A673 (cell line): Measurements from ENCODE around the gene NUDT4B. TPM values are rescaled to one million over a fixed set of nuclear protein-coding genes. Genes with fewer than 3 reads are reported as not detected.
"Not testable (repeated sequence)": the region's sequence is repeated elsewhere in the genome, so short reads cannot be mapped to it uniquely, and the experiment has no call there.

ENCODE experiments used
- BruUV-seq: library from RNA; stranded (reverse); fragments of 400-500 nt; replicated peaks from 2 replicates; lab custom pipeline; 2021; lab: Mats Ljungman, UMichigan
- CTCF ChIA-PET: fragments of 300-600 bp; sonication (Branson Sonifier 250); formaldehyde crosslinking; loops from one replicate; lab custom pipeline; 2022; ENCODE audit warnings: antibody characterized with exemption; lab: Charles Lee
- POLR2A ChIA-PET: fragments of 300-600 bp; sonication (Branson Sonifier 250); formaldehyde crosslinking; loops from one replicate; lab custom pipeline; 2022; ENCODE audit warnings: antibody characterized with exemption; ENCODE audit not compliant: low non-redundant PET; lab: Charles Lee
- DNase-seq: peaks from one replicate; pipeline ENCODE4 v3.0.0-alpha.2; 2015; ENCODE audit warnings: low spot score
- H3K27ac ChIP-seq: fragments of 200-600 bp; sonication (generic); 2 replicates; pipeline ENCODE4 v1.5.1; 2016; ENCODE audit warnings: mixed run types, low read depth, mild to moderate bottlenecking, mixed read lengths, antibody characterized with exemption, low read length; ENCODE audit not compliant: poor library complexity, severe bottlenecking
- H3K27me3 ChIP-seq: fragments of 200-600 bp; sonication (generic); replicated peaks from 2 replicates; pipeline ENCODE4 v1.6.1; 2017; ENCODE audit warnings: mixed run types, low read depth, mild to moderate bottlenecking, mixed read lengths, antibody characterized with exemption, low read length; ENCODE audit not compliant: insufficient read depth, poor library complexity
- H3K36me3 ChIP-seq: fragments of 200-600 bp; sonication (generic); 2 replicates; pipeline ENCODE4 v1.6.1; 2016; ENCODE audit warnings: mixed run types, mild to moderate bottlenecking, mixed read lengths, antibody characterized with exemption, low read length; ENCODE audit not compliant: insufficient read depth, poor library complexity, severe bottlenecking
- H3K4me1 ChIP-seq: fragments of 200-600 bp; sonication (generic); 2 replicates; pipeline ENCODE4 v1.6.1; 2017; ENCODE audit warnings: mixed run types, mild to moderate bottlenecking, mixed read lengths, antibody characterized with exemption, low read length; ENCODE audit not compliant: insufficient read depth, poor library complexity, severe bottlenecking
- H3K4me3 ChIP-seq: fragments of 200-600 bp; sonication (generic); 2 replicates; pipeline ENCODE4 v1.5.1; 2016; ENCODE audit warnings: low read depth, mixed run types, mild to moderate bottlenecking, mixed read lengths, low read length; ENCODE audit not compliant: poor library complexity, severe bottlenecking
- H3K9me3 ChIP-seq: fragments of 200-600 bp; sonication (generic); 2 replicates; pipeline ENCODE4 v1.6.1; 2016; ENCODE audit warnings: mixed run types, low read depth, mild to moderate bottlenecking, mixed read lengths, antibody characterized with exemption, low read length; ENCODE audit not compliant: poor library complexity, severe bottlenecking
- intact Hi-C: fragments of 100-400 bp; cut with micrococcal nuclease; formaldehyde crosslinking; loops from one replicate; pipeline ENCODE4 v1.10.0; 2022; ENCODE audit not compliant: unreplicated experiment
- total RNA-seq: library from RNA; stranded (reverse); gene quantifications from 2 replicates; pipeline ENCODE4 v1.2.3, GENCODE V29; 2021

NUDT4B gene
- total RNA-seq, 1 experiment from 2014 or later: not detected

- H3K27me3 ChIP-seq, H3K4me1 ChIP-seq, H3K27ac ChIP-seq, CTCF ChIA-PET, H3K4me3 ChIP-seq, BruUV-seq, DNase-seq, intact Hi-C loops, H3K9me3 ChIP-seq, POLR2A ChIA-PET, H3K36me3 ChIP-seq: not testable (repeated sequence)
Observed at GRCh38 chr1:148710772-148711523, 37.6 kb upstream of the NUDT4B start.

DNA sequence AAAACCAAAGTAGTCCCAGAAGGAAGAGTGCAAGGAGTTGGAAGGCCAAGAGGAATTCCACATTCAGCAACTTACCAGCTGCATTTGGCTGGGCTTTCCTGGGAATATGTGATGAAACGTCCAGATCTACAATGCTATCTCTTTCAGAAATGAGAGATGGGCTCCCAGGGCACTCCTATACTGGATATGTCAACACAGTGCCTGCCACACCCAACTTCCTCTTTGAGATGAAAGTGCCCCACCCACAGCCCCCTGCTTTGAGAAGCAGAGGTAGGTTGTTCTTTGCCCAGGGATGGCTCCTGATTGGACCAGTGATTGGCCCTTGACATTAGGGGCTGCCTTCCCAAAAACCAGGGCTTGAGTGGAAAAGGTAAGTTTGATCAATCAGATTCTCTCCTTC is 36.2 kb upstream of the NUDT4B start:
- H3K4me3 ChIP-seq, H3K4me1 ChIP-seq, POLR2A ChIA-PET, H3K27ac ChIP-seq, intact Hi-C loops, CTCF ChIA-PET, H3K9me3 ChIP-seq, BruUV-seq, DNase-seq, H3K36me3 ChIP-seq, H3K27me3 ChIP-seq: not testable (repeated sequence)

GRCh38 chr1:148715518-148715917 is 33.1 kb upstream of the NUDT4B start:
- DNase-seq, intact Hi-C loops: not testable (repeated sequence)

GRCh38 chr1:148716966-148717520 is 31.5 kb upstream of the NUDT4B start:
- CTCF ChIA-PET, H3K27me3 ChIP-seq, H3K9me3 ChIP-seq, H3K36me3 ChIP-seq, H3K4me1 ChIP-seq, POLR2A ChIA-PET, H3K4me3 ChIP-seq, H3K27ac ChIP-seq, DNase-seq, intact Hi-C loops, BruUV-seq: not testable (repeated sequence)

More at GRCh38 chr1:148715518-148715917, 33.1 kb upstream of the NUDT4B start:
- H3K36me3 ChIP-seq, H3K9me3 ChIP-seq, H3K4me3 ChIP-seq, POLR2A ChIA-PET, H3K4me1 ChIP-seq, H3K27ac ChIP-seq, CTCF ChIA-PET, H3K27me3 ChIP-seq, BruUV-seq: not testable (repeated sequence)

DNA sequence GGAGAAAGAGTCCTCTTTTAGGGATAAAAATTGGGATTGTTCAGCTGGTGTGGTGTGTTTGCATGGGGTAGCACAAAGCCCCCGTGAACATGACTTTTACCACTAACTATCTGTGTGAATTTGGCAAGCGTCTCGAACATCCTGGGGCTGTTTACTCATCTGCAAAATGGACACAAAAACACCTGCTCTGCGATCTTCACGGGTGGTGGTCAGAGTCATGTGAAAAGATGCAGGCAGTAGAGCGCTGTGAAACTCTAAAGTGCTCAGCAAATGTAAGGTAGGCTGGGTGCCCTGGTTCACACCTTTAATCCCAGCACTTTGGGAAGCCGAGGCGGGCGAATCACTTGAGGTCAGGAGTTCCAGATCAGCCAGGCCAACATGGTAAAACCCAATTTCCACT is 27.7 kb upstream of the NUDT4B start:
- H3K36me3 ChIP-seq, BruUV-seq, H3K4me3 ChIP-seq, H3K27me3 ChIP-seq, CTCF ChIA-PET, intact Hi-C loops, H3K9me3 ChIP-seq, DNase-seq, POLR2A ChIA-PET, H3K4me1 ChIP-seq, H3K27ac ChIP-seq: not testable (repeated sequence)

DNA sequence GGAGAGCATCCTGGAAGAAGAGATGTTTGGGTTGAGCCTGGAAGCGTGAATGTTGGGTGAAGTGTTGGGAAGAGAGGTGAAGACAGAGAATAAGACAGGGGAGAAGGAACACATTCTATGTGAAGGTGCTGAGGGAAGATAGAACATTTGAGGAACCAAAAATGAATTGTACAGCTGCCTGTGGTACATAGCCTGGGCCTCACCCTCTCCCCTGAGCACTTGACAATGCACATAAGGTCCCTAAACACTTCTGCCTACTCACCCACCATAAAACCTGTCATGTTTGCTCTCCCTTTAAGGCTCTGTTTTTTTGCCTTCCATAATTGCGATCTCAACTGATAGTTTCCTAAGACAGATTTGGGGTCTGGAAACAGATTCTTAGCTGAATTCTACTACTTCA is 25.8 kb upstream of the NUDT4B start:
- POLR2A ChIA-PET, BruUV-seq, H3K9me3 ChIP-seq, DNase-seq, H3K27me3 ChIP-seq, H3K4me1 ChIP-seq, intact Hi-C loops, H3K36me3 ChIP-seq, CTCF ChIA-PET, H3K4me3 ChIP-seq, H3K27ac ChIP-seq: not testable (repeated sequence)

DNA sequence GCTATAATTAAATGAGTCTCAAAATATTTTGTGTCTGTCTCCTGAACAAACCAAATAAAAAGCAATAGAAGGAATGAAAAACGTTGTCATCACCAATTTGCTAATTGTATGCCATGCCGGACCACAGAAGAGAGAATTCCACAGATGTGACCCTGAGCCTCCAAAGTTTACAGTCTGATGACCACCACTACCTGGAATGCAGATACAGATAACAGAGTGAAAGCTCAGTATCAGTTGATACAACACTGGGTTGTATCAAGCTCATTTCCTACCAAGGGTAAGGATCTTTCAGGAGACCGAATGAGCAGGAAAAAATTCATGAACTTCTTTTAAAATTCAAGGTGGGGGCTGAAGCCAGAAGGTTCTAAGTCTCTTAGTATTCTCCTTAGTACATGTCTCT is 25.1 kb upstream of the NUDT4B start:
- H3K27ac ChIP-seq, H3K9me3 ChIP-seq, H3K4me1 ChIP-seq, CTCF ChIA-PET, H3K36me3 ChIP-seq, POLR2A ChIA-PET, BruUV-seq, DNase-seq, H3K27me3 ChIP-seq, H3K4me3 ChIP-seq, intact Hi-C loops: not testable (repeated sequence)
